Astrocyte (in vitro differentiated cells and primary cell): ENCODE results near the gene ANKRD24. TPM values are rescaled to one million over a fixed set of nuclear protein-coding genes. Genes with fewer than 3 reads are reported as not detected.

Experiments
- DNase-seq: peaks from one replicate; pipeline ENCODE4 v3.0.0-alpha.2; 2010; ENCODE audit warnings: low read depth
- FAIRE-seq: peaks from 2 replicates; lab custom pipeline; 2011; peaks lifted over from hg19 to GRCh38; lab: Jason Lieb, UNC
- H2AFZ ChIP-seq: 2 replicates; pipeline ENCODE4 v1.6.0; 2012; ENCODE audit warnings: low read depth, low read length, inconsistent platforms
- H3K27ac ChIP-seq: 2 replicates; pipeline ENCODE4 v1.5.1; 2011; ENCODE audit warnings: low read depth, low read length, inconsistent platforms
- H3K27me3 ChIP-seq: 2 replicates; pipeline ENCODE4 v1.6.0; 2011; ENCODE audit warnings: low read length, inconsistent platforms; ENCODE audit not compliant: insufficient read depth
- H3K36me3 ChIP-seq: 2 replicates; pipeline ENCODE4 v1.5.1; 2011; ENCODE audit warnings: low read length, inconsistent platforms; ENCODE audit not compliant: insufficient read depth
- H3K4me1 ChIP-seq: 2 replicates; pipeline ENCODE4 v1.5.1; 2011; ENCODE audit warnings: low read length, inconsistent platforms; ENCODE audit not compliant: insufficient read depth
- H3K4me2 ChIP-seq: 2 replicates; pipeline ENCODE4 v1.6.0; 2012; ENCODE audit warnings: low read length, inconsistent platforms
- H3K4me3 ChIP-seq: 2 replicates; pipeline ENCODE4 v1.5.1; 2011; ENCODE audit warnings: low read depth, mild to moderate bottlenecking, low read length, inconsistent platforms; ENCODE audit not compliant: insufficient read depth
- H3K79me2 ChIP-seq: 2 replicates; pipeline ENCODE4 v1.6.0; 2012; ENCODE audit warnings: mild to moderate bottlenecking, low read length, inconsistent platforms; ENCODE audit not compliant: insufficient read depth
- H3K9ac ChIP-seq: 2 replicates; pipeline ENCODE4 v1.6.0; 2012; ENCODE audit warnings: mild to moderate bottlenecking, low read length, inconsistent platforms
- H3K9me3 ChIP-seq: 2 replicates; pipeline ENCODE4 v1.5.1; 2012; ENCODE audit warnings: low read depth, mild to moderate bottlenecking, low read length, inconsistent platforms; ENCODE audit not compliant: insufficient read depth
- H4K20me1 ChIP-seq: 2 replicates; pipeline ENCODE4 v1.6.0; 2012; ENCODE audit warnings: low read length, inconsistent platforms; ENCODE audit not compliant: insufficient read depth
- H3K27ac Mint-ChIP-seq: one replicate; pipeline ENCODE4 v1.8.0; 2021; ENCODE audit warnings: mild to moderate bottlenecking, mixed read lengths; ENCODE audit not compliant: unreplicated experiment
- H3K27me3 Mint-ChIP-seq: one replicate; pipeline ENCODE4 v1.8.0; 2021; ENCODE audit warnings: low read depth, mixed read lengths; ENCODE audit not compliant: unreplicated experiment
- H3K36me3 Mint-ChIP-seq: one replicate; pipeline ENCODE4 v1.8.0; 2021; ENCODE audit warnings: low read depth, mixed read lengths; ENCODE audit not compliant: unreplicated experiment
- H3K4me1 Mint-ChIP-seq: one replicate; pipeline ENCODE4 v1.8.0; 2021; ENCODE audit warnings: low read depth, mixed read lengths; ENCODE audit not compliant: unreplicated experiment
- H3K4me3 Mint-ChIP-seq: one replicate; pipeline ENCODE4 v1.8.0; 2021; ENCODE audit warnings: mild to moderate bottlenecking, moderate library complexity, mixed read lengths; ENCODE audit not compliant: unreplicated experiment
- H3K9me3 Mint-ChIP-seq: one replicate; pipeline ENCODE4 v1.8.0; 2021; ENCODE audit warnings: mild to moderate bottlenecking, mixed read lengths; ENCODE audit not compliant: unreplicated experiment
- CTCF ChIP-seq: IDR thresholded peaks from 2 replicates; pipeline ENCODE4 v1.5.1; 2011; ENCODE audit warnings: low read depth, mild to moderate bottlenecking, inconsistent platforms, low read length, moderate library complexity; ENCODE audit not compliant: insufficient read depth
- EZH2 ChIP-seq: IDR thresholded peaks from 2 replicates; pipeline ENCODE4 v1.6.1; 2012; ENCODE audit warnings: mild to moderate bottlenecking, low read length, inconsistent platforms; ENCODE audit not compliant: insufficient read depth
- total RNA-seq: library from RNA; stranded (reverse); gene quantifications from 2 replicates; pipeline ENCODE4 v1.2.1, GENCODE V29; 2021

The ANKRD24 gene
- total RNA-seq, 1 donor from 2014 or later, result 0.73 TPM

- Mint-ChIP-seq H3K36me3 (no peaks in the 10 kb centered on the region), H3K9me3 (no peaks in the 10 kb centered on the region), H3K4me3 (no peak overlapping the region), H3K27me3 (peaks cover 35% of the 10 kb centered on the region), H3K4me1 (no peaks in the 10 kb centered on the region), H3K27ac (no peak overlapping the region)
- H4K20me1 ChIP-seq, result no peaks in the 10 kb centered on the region
- H3K27ac ChIP-seq, result no peak overlapping the region
- H3K27me3 ChIP-seq, result no peaks in the 10 kb centered on the region
- FAIRE-seq (no peak), DNase-seq (no peak)
- H3K36me3 ChIP-seq, result no peaks in the 10 kb centered on the region
- no peak overlapping the region for H3K4me3 ChIP-seq
- peaks cover 4% of the 10 kb centered on the region for H3K4me1 ChIP-seq
- no peak overlapping the region for H3K4me2 ChIP-seq
- H3K9me3 ChIP-seq, result no peaks in the 10 kb centered on the region
- H3K79me2 ChIP-seq, result no peaks in the 10 kb centered on the region
- H2AFZ ChIP-seq, result no peak overlapping the region
- TF ChIP-seq EZH2 (no peak), CTCF (no peak)
- H3K9ac ChIP-seq, result no peak overlapping the region
These were observed 32.8 kb upstream of the ANKRD24 start for GRCh38 chr19:4149518-4150288.

GRCh38 chr19:4151623-4152022 lies 30.9 kb upstream of the ANKRD24 start:
- H3K9me3 ChIP-seq, result no peaks in the 10 kb centered on the region
- Mint-ChIP-seq H3K27ac (no peak overlapping the region), H3K36me3 (no peaks in the 10 kb centered on the region), H3K4me3 (no peak overlapping the region), H3K27me3 (peaks cover 43% of the 10 kb centered on the region), H3K4me1 (no peaks in the 10 kb centered on the region), H3K9me3 (no peaks in the 10 kb centered on the region)
- no peaks in the 10 kb centered on the region for H3K4me1 ChIP-seq
- no peaks in the 10 kb centered on the region for H3K27me3 ChIP-seq
- no peak overlapping the region for H3K4me3 ChIP-seq
- H4K20me1 ChIP-seq, result no peaks in the 10 kb centered on the region
- FAIRE-seq (no peak), DNase-seq (no peak)
- H3K4me2 ChIP-seq, result no peak overlapping the region
- no peak overlapping the region for H3K9ac ChIP-seq
- TF ChIP-seq CTCF, result no peak
- no peak for TF ChIP-seq EZH2
- no peak overlapping the region for H2AFZ ChIP-seq
- no peaks in the 10 kb centered on the region for H3K79me2 ChIP-seq
- no peak overlapping the region for H3K27ac ChIP-seq
- no peaks in the 10 kb centered on the region for H3K36me3 ChIP-seq
